Natural killer cell treated with Interleukin-12 subunit alpha and Interleukin-12 subunit beta and Interleukin-15 and Interleukin-18, amount 100 ng/mL, for 72 hours (primary cell): ENCODE results near the gene MTHFD1L. TPM values are rescaled to one million over a fixed set of nuclear protein-coding genes. Genes with fewer than 3 reads are reported as not detected.

ENCODE experiments used
- ATAC-seq, 2 donors: fragments of 150-1000 bp; cut with Tn5 transposase in 1 of 2; sonication (Bioruptor Pico), chemical (Tn5 transposase) in 1 of 2; 2 replicates each; pipeline ENCODE4 v1.10.0; 2021
- DNase-seq: peaks from one replicate; pipeline ENCODE4 v3.0.0; 2022; ENCODE audit warnings: low spot score
- H3K27ac Mint-ChIP-seq, 2 donors: 1 replicate in 1 of 2; 2 replicates in 1 of 2; pipeline ENCODE4 v1.8.0; 2022; ENCODE audit warnings: mixed read lengths in 2 of 2, mild to moderate bottlenecking in 1 of 2, moderate library complexity in 1 of 2
- H3K27me3 Mint-ChIP-seq, 2 donors: 1 replicate in 1 of 2; 2 replicates in 1 of 2; pipeline ENCODE4 v1.8.0; 2022; ENCODE audit warnings: mixed read lengths in 2 of 2
- H3K36me3 Mint-ChIP-seq: one replicate; pipeline ENCODE4 v1.8.0; 2022; ENCODE audit warnings: mixed read lengths
- H3K4me1 Mint-ChIP-seq, 2 donors: 1 replicate in 1 of 2; 2 replicates in 1 of 2; pipeline ENCODE4 v1.8.0; 2022; ENCODE audit warnings: low read depth in 2 of 2, mixed read lengths in 2 of 2, mild to moderate bottlenecking in 1 of 2
- H3K4me3 Mint-ChIP-seq: one replicate; pipeline ENCODE4 v1.8.0; 2022; ENCODE audit warnings: mixed read lengths
- H3K9me3 Mint-ChIP-seq: 2 replicates; pipeline ENCODE4 v1.8.0; 2022; ENCODE audit warnings: mixed read lengths
- total RNA-seq, 2 donors: library from RNA; stranded (reverse); gene quantifications; one replicate each; pipeline ENCODE4 v1.2.3, GENCODE V29; 2022

MTHFD1L gene
- total RNA-seq, 2 donors from 2014 or later: 47.2 to 119 TPM

GRCh38 chr6:150897400-150897943 lies 32.0 kb downstream of the MTHFD1L start:
- peaks cover 3 to 11% of the 10 kb centered on the region in 2 donors for H3K4me1 Mint-ChIP-seq
- H3K36me3 Mint-ChIP-seq: no peaks in the 10 kb centered on the region
- no peaks in the 10 kb centered on the region for H3K27me3 Mint-ChIP-seq
- no peaks in the 10 kb centered on the region for H3K9me3 Mint-ChIP-seq
- no peak overlapping the region for H3K4me3 Mint-ChIP-seq
- no peak overlapping the region for H3K27ac Mint-ChIP-seq
- ATAC-seq (no peak), DNase-seq (no peak)

DNA sequence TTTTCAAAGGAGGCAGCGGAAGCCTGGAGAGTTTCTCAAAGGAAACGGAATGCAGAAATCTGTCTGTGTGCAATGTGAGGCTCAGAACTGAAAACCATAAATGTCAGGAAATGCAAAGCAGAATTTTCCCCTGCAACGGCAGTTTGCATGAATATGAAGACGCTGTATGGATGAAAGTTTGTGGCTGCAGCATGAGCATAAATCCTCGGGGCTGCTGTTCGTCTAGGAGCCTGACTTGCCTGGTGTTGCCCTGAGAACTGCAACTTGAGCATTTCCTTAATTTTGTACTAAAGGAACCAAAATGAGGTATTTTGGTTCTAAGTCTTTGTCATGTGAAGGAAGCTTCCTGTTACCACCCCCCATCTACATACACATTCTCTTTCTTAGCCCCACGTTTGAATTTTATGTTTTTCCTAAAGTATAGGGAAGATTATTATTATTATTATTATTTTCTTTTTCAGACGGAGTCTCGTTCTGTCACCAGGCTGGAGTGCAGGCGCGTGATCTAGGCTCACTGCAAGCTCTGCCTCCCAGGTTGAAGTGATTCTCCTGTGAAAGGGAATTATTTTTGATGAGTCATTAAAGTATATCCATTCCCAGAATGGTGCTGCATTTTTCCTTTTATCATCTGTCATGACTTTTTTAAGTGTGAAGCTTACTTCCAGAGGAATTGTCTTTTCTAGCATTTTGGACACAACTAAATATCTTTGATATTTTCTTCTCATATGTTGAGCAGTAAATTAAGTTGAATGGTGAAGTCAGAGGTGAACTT lies 33.1 kb downstream of the MTHFD1L start:
- Mint-ChIP-seq H3K4me1 (peaks cover 3 to 11% of the 10 kb centered on the region in 2 donors), H3K27me3 (no peaks in the 10 kb centered on the region), H3K9me3 (no peaks in the 10 kb centered on the region), H3K36me3 (no peaks in the 10 kb centered on the region), H3K4me3 (no peak overlapping the region), H3K27ac (no peak overlapping the region)
- no peak for DNase-seq
- no peak for ATAC-seq

DNA sequence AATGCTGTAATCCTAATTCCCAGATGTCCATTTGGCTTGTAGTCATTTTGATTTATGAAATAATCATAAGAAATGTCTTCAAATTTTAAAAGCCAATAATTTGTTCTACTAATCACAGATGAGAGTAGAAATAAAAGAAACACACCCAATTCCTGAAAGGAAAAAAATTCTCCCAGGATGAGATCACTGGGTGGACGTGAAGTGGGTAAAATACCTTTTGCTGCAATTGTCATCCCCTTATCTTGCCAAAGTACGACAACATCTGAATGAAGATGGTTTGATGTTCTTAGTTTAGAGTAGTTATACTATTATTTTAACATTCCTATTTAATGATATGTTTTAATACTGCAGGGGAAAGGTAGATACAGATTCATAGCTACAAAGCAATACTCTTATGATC lies 33.7 kb downstream of the MTHFD1L start:
- Mint-ChIP-seq H3K27me3 (no peaks in the 10 kb centered on the region), H3K9me3 (no peaks in the 10 kb centered on the region)
- ATAC-seq: no peak

GRCh38 chr6:150900049-150900448 lies 34.5 kb downstream of the MTHFD1L start:
- Mint-ChIP-seq H3K4me1 (peaks cover 3 to 6% of the 10 kb centered on the region in 2 donors), H3K4me3 (no peak overlapping the region), H3K27ac (no peak overlapping the region), H3K36me3 (no peaks in the 10 kb centered on the region), H3K27me3 (no peaks in the 10 kb centered on the region), H3K9me3 (no peaks in the 10 kb centered on the region)
- ATAC-seq: no peak
- no peak for DNase-seq

More for the DNA sequence above, 33.7 kb downstream of the MTHFD1L start:
- peaks cover 3 to 11% of the 10 kb centered on the region in 2 donors for H3K4me1 Mint-ChIP-seq
- H3K36me3 Mint-ChIP-seq: no peaks in the 10 kb centered on the region
- no peak overlapping the region for H3K27ac Mint-ChIP-seq
- no peak for DNase-seq
- no peak overlapping the region for H3K4me3 Mint-ChIP-seq

DNA sequence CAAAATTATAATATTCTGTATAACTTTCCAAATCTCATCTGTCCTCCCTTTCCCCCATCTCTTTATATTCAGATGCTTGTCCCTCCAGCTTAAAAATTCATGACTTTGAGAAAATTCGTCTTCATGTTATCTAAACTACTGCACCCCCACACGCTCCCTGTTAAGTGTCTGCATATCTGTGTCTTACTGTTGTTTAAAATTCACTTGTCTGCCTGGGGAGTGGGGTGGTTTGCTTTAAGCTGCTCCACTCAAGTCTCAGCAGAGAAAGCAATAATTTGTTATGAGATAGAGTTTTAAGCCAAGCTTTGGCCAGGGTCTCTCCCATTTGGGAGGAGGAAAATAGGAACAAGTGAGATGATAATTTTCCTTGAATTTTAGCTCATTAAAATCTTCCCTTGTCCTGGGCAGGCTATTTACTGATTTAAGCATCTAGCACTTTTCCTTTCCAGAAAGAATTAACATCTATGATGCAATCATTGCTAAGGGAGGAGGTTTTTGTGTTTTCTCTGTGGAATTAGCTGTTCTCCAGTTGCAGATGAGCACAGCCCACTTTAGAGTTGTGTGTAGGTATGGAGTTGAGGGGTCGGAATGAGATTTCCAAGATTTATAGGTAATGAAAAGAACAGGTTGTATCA lies 36.8 kb downstream of the MTHFD1L start:
- H3K4me1 Mint-ChIP-seq: no peaks in the 10 kb centered on the region
- no peak overlapping the region for H3K27ac Mint-ChIP-seq
- DNase-seq: no peak
- no peaks in the 10 kb centered on the region for H3K9me3 Mint-ChIP-seq
- no peaks in the 10 kb centered on the region for H3K27me3 Mint-ChIP-seq
- H3K36me3 Mint-ChIP-seq: peaks cover 5% of the 10 kb centered on the region
- no peak overlapping the region for H3K4me3 Mint-ChIP-seq
- no peak for ATAC-seq

DNA sequence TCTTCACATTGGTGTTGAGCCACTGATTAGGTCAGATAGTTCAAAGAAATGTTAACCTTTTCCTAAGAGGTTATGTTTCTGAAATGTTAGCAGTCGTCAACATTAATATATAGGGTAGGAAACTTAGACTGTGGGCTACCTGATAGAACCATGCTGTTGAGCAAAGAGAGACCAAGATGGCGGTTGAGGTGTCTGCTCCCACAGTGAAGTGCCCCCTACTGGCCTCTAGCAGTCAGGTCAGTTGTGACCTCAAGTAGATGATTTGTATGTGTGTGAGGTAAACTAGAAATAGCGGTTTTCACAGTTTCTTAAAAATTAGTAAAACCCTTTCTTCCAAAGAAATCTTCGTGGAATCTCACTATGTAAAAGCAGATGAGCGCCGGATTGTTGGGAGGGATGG lies 40.3 kb downstream of the MTHFD1L start:
- Mint-ChIP-seq H3K36me3 (peaks cover 5% of the 10 kb centered on the region), H3K27me3 (no peaks in the 10 kb centered on the region), H3K9me3 (no peaks in the 10 kb centered on the region), H3K4me3 (no peak overlapping the region), H3K4me1 (no peaks in the 10 kb centered on the region), H3K27ac (no peak overlapping the region)
- DNase-seq (no peak), ATAC-seq (no peak)

DNA sequence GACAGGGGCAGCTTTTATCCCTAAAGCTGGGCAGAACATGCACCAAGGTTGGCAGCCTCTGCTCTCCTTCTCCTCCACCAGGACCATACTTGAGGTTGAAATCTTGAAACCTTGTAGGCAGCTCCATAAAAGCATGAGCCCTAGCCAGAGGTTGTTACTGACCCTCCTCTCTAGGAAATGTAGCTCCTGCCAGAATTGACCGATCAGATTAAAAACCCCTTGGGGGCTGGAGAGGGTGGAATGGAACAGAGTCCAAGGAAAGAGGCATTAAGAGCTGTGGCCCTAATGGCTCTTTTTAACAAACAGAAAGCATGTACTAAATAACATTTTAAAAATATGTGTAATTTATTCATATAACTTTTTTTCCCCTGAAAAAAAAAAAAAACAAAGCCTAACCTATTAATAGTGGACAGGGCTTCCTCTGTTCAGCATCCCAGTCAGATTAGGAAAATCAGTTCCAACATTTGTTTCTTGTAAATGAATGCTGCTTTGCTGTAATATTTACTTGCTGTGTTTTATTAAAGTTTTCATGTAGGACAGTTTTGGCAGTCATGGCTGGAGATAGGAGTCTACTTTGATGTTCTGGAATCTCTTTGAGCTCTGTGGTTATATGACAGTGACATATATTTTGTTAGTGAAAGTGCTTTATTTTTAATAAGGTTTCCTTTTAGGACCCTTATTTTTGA lies 41.3 kb downstream of the MTHFD1L start:
- Mint-ChIP-seq H3K4me3 (no peak overlapping the region), H3K9me3 (peaks cover 4% of the 10 kb centered on the region), H3K36me3 (peaks cover 11% of the 10 kb centered on the region), H3K4me1 (no peaks in the 10 kb centered on the region), H3K27me3 (no peaks in the 10 kb centered on the region), H3K27ac (no peak overlapping the region)
- ATAC-seq (no peak), DNase-seq (no peak)

DNA sequence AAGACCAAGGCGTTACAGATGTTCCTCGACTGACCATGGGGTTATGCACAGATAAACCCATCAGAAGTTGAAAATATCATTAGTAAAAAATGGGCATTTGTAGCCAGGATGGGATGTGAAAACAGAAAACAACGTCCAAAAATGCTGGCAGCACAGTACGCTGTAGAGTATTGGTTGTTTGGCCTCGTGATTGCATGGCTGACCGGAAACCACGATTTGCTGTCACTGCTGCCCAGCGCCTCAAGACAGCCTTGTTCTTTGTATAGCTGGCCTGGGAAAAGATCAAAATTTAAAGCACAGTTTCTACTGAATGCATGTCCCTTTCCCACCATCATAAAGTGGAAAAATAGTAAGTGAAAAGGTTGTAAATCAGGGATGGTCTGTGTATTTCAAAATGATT lies 41.9 kb downstream of the MTHFD1L start:
- DNase-seq (no peak), ATAC-seq (no peak)
- H3K36me3 Mint-ChIP-seq: peaks cover 11% of the 10 kb centered on the region
- peaks cover 4% of the 10 kb centered on the region for H3K9me3 Mint-ChIP-seq
- no peaks in the 10 kb centered on the region for H3K4me1 Mint-ChIP-seq
- H3K4me3 Mint-ChIP-seq: no peak overlapping the region
- H3K27ac Mint-ChIP-seq: no peak overlapping the region
- no peaks in the 10 kb centered on the region for H3K27me3 Mint-ChIP-seq

- Mint-ChIP-seq H3K4me3 (no peak overlapping the region), H3K27me3 (no peaks in the 10 kb centered on the region), H3K27ac (no peak overlapping the region), H3K4me1 (no peaks in the 10 kb centered on the region), H3K9me3 (peaks cover 4% of the 10 kb centered on the region), H3K36me3 (peaks cover 11% of the 10 kb centered on the region)
- ATAC-seq (no peak), DNase-seq (no peak)
Measured at GRCh38 chr6:150908901-150909300, 43.4 kb downstream of the MTHFD1L start.

- no peak overlapping the region for H3K4me3 Mint-ChIP-seq
- H3K27ac Mint-ChIP-seq: no peak overlapping the region
- no peaks in the 10 kb centered on the region for H3K27me3 Mint-ChIP-seq
- ATAC-seq: no peak
- DNase-seq: no peak
- peaks cover 8% of the 10 kb centered on the region for H3K36me3 Mint-ChIP-seq
- H3K9me3 Mint-ChIP-seq: peaks cover 4% of the 10 kb centered on the region
- H3K4me1 Mint-ChIP-seq: no peaks in the 10 kb centered on the region
Measured at GRCh38 chr6:150910561-150910960, 45.1 kb downstream of the MTHFD1L start.

DNA sequence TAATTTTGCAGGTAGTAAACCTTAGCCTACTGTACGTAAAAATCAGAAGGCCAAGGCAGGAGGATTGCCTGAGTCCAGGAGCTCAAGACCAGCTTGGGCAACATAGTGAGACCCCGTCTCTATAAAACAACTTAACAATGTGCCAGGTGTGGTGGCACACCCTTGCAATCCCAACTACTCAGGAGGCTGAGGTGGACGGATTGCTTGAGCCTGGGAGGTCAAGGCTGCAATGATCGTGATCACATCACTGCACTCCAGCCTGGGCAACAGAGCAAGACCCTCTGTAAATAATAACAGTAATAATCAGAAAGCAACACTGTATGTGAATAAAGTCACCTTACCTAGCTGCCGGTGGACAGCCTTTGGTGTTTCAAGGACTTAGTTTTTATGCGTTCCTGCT lies 48.9 kb downstream of the MTHFD1L start:
- H3K9me3 Mint-ChIP-seq: peaks cover 4% of the 10 kb centered on the region

DNA sequence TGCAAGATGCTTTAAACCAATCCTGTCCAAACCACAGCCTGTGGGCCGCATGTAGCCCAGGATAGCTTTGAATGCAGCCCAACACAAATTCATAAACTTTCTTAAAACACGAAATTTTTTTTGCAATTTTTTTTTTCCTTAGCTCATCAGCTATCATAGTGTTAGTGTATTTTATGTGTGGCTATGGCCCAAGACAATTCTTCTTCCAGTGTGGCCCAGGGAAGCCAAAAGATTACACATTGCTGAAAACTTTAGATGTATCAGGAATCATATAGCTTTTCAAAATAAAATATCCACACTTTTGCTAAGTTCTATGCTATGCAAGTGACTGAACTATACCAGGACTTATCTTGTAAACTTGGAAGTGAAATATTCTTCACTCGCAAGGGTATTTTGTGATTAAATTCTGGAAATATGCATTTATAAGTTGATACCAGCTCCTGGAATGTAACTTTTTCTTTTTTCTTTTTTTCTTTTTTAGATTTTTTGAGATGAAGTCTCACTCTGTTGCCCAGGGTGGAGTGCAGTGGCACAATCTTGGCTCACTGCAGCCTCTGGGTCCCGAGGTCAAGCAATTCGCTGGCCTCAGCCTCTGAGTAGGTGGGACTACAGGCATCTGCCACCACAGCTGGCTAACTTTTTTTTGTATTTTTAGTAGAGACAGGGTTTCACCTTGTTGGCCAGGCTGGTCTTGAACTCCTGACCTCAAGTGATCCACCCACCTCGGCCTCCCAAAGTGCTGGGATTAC lies 49.8 kb downstream of the MTHFD1L start:
- Mint-ChIP-seq H3K36me3 (peaks cover 6% of the 10 kb centered on the region), H3K27ac (no peak overlapping the region), H3K4me3 (no peak overlapping the region), H3K27me3 (no peaks in the 10 kb centered on the region), H3K9me3 (peaks cover 4% of the 10 kb centered on the region), H3K4me1 (no peaks in the 10 kb centered on the region)
- DNase-seq: no peak
- no peak for ATAC-seq

More for the DNA sequence above, 48.9 kb downstream of the MTHFD1L start:
- Mint-ChIP-seq H3K27ac (no peak overlapping the region), H3K36me3 (peaks cover 6% of the 10 kb centered on the region), H3K4me3 (no peak overlapping the region), H3K4me1 (no peaks in the 10 kb centered on the region), H3K27me3 (no peaks in the 10 kb centered on the region)
- no peak for DNase-seq
- no peak for ATAC-seq

- no peaks in the 10 kb centered on the region for H3K27me3 Mint-ChIP-seq
- DNase-seq (no peak), ATAC-seq (no peak)
- peaks cover 4% of the 10 kb centered on the region for H3K9me3 Mint-ChIP-seq
- no peaks in the 10 kb centered on the region for H3K4me1 Mint-ChIP-seq
- peaks cover 6% of the 10 kb centered on the region for H3K36me3 Mint-ChIP-seq
- no peak overlapping the region for H3K4me3 Mint-ChIP-seq
- H3K27ac Mint-ChIP-seq: no peak overlapping the region
Measured at GRCh38 chr6:150915880-150916265, 50.4 kb downstream of the MTHFD1L start.
